Measurements from ENCODE around the gene NAPG. TPM values are rescaled to one million over a fixed set of nuclear protein-coding genes. Genes with fewer than 3 reads are reported as not detected.

Gene NAPG
- polyA plus RNA-seq, 2 of the 4 experiments (the other 2 are of a cell fraction) = 11.6 to 22.1 TPM

- TF ChIP-seq SREBF2 (IDR thresholded peaks at IDR 0.05) = no peak
- TF ChIP-seq CHD2 (IDR thresholded peaks at IDR 0.05; ENCODE audit: low read length, partially characterized antibody) = no peak
- TF ChIP-seq HOXB5 (CRISPR knock-in tag; IDR thresholded peaks at IDR 0.05) = no peak
- no peak for TF ChIP-seq ZFP36 (IDR thresholded peaks at IDR 0.05; ENCODE audit: borderline replicate concordance, partially characterized antibody)
- no peak for TF ChIP-seq KDM1A (IDR thresholded peaks at IDR 0.05; ENCODE audit: low read depth)
- TF ChIP-seq PHF8 (IDR thresholded peaks at IDR 0.05; ENCODE audit: borderline replicate concordance, low read depth) = no peak
- TF ChIP-seq HMGXB4 (CRISPR knock-in tag; IDR thresholded peaks at IDR 0.05; ENCODE audit: borderline replicate concordance) = no peak
- CTCF ChIA-PET = interaction anchor here (0.8 to 7.9 kb wide), 14 partner anchors 9 to 635 kb away, joined by 3 to 116 read pairs (median 3); no protein-coding TSS in a partner anchor
- H3K9me3 ChIP-seq = peaks cover 2% of the 10 kb centered on the region; the same call in 2 of the 3 replicates
- POLR2A ChIA-PET = no interaction called here
- H3K4me2 ChIP-seq = no peak overlapping the region; the same call in 2 of the 3 replicates
- ATAC-seq = no peak
- FAIRE-seq = no peak
- H3K4me1 ChIP-seq = no peaks in the 10 kb centered on the region
- no peak for DNase-seq (ENCODE audit: low read depth in 1 of 2, low spot score in 1 of 2)
- H3K27ac ChIP-seq = no peak overlapping the region
- WGBS (ENCODE audit: missing lambda C conversion rate) = 15% methylated on average over 2 of the region's 2 CpGs
- no peak overlapping the region for H3K4me3 ChIP-seq
Measured at GRCh38 chr18:10519366-10519765, 6.5 kb upstream of the NAPG start.

GRCh38 chr18:10519999-10520935 lies 5.6 kb upstream of the NAPG start:
- 16% methylated on average over 17 of the region's 17 CpGs for WGBS (ENCODE audit: missing lambda C conversion rate)
- ATAC-seq (peak; percentile 92 to 96; a peak in 5 of 6 replicates), FAIRE-seq (no peak), DNase-seq (ENCODE audit: low read depth in 1 of 2, low spot score in 1 of 2) (peak; percentile 51 to 78)
- Histone ChIP-seq H3K4me2 (peak overlapping the region; percentile 53), H3K27ac (no peak overlapping the region), H3K4me1 (no peaks in the 10 kb centered on the region), H3K4me3 (no peak overlapping the region), H3K9me3 (peaks cover 2% of the 10 kb centered on the region; the same call in 2 of the 3 replicates)
- ChIA-PET POLR2A (no interaction called here), CTCF (interaction anchor here (0.8 to 7.9 kb wide), 13 partner anchors 10 to 555 kb away, joined by 3 to 116 read pairs (median 3); no protein-coding TSS in a partner anchor)
- TF ChIP-seq BHLHE40 (IDR thresholded peaks at IDR 0.05; ENCODE audit: low read depth, low read length) = peak; percentile 28; the same call in 1 of the 2 replicates
- peak; percentile 77 for TF ChIP-seq SMC3 (IDR thresholded peaks at IDR 0.05)
- peak; percentile 83 to 84 for TF ChIP-seq RAD21 (conservative IDR thresholded peaks at IDR 0.05 in 1 of 2, IDR thresholded peaks at IDR 0.05 in 1 of 2)
- TF ChIP-seq TFCP2L1 (CRISPR knock-in tag; IDR thresholded peaks at IDR 0.05) = no peak
- TF ChIP-seq, protein P1, sequence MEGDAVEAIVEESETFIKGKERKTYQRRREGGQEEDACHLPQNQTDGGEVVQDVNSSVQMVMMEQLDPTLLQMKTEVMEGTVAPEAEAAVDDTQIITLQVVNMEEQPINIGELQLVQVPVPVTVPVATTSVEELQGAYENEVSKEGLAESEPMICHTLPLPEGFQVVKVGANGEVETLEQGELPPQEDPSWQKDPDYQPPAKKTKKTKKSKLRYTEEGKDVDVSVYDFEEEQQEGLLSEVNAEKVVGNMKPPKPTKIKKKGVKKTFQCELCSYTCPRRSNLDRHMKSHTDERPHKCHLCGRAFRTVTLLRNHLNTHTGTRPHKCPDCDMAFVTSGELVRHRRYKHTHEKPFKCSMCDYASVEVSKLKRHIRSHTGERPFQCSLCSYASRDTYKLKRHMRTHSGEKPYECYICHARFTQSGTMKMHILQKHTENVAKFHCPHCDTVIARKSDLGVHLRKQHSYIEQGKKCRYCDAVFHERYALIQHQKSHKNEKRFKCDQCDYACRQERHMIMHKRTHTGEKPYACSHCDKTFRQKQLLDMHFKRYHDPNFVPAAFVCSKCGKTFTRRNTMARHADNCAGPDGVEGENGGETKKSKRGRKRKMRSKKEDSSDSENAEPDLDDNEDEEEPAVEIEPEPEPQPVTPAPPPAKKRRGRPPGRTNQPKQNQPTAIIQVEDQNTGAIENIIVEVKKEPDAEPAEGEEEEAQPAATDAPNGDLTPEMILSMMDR (IDR thresholded peaks at IDR 0.05) = peak; percentile 65
- TF ChIP-seq, protein P2, sequence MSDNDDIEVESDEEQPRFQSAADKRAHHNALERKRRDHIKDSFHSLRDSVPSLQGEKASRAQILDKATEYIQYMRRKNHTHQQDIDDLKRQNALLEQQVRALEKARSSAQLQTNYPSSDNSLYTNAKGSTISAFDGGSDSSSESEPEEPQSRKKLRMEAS (IDR thresholded peaks at IDR 0.05) = 0 out of 2 replicates have a peak, but pooled peaks have one; percentile 36

GRCh38 chr18:10521566-10521965 lies 4.3 kb upstream of the NAPG start:
- FAIRE-seq = no peak
- no peak overlapping the region for H3K27ac ChIP-seq
- no peak for ATAC-seq
- 47% methylated on average over 8 of the region's 8 CpGs for WGBS (ENCODE audit: missing lambda C conversion rate)
- H3K9me3 ChIP-seq = peaks cover 2% of the 10 kb centered on the region; the same call in 2 of the 3 replicates
- ChIA-PET CTCF (interaction anchor here (1.1 to 2.7 kb wide), 2 partner anchors 13 to 550 kb away, joined by 3 to 16 read pairs; no protein-coding TSS in a partner anchor), POLR2A (no interaction called here)
- DNase-seq (ENCODE audit: low read depth in 1 of 2, low spot score in 1 of 2) = no peak
- no peak overlapping the region for H3K4me3 ChIP-seq
- no peaks in the 10 kb centered on the region for H3K4me1 ChIP-seq
- no peak overlapping the region for H3K4me2 ChIP-seq
- TF ChIP-seq SMC3 (IDR thresholded peaks at IDR 0.05) (no peak), ZNF302 (CRISPR knock-in tag; IDR thresholded peaks at IDR 0.05) (no peak), KDM1A (IDR thresholded peaks at IDR 0.05; ENCODE audit: low read depth) (no peak), RCOR1 (IDR thresholded peaks at IDR 0.05; ENCODE audit: low read depth, low read length) (no peak), EHMT2 (IDR thresholded peaks at IDR 0.05; ENCODE audit: low read depth) (no peak), ELK1 (IDR thresholded peaks at IDR 0.05; ENCODE audit: low read depth, low read length) (no peak)
- TF ChIP-seq, protein P2 (IDR thresholded peaks at IDR 0.05) = no peak
- TF ChIP-seq, protein P3, sequence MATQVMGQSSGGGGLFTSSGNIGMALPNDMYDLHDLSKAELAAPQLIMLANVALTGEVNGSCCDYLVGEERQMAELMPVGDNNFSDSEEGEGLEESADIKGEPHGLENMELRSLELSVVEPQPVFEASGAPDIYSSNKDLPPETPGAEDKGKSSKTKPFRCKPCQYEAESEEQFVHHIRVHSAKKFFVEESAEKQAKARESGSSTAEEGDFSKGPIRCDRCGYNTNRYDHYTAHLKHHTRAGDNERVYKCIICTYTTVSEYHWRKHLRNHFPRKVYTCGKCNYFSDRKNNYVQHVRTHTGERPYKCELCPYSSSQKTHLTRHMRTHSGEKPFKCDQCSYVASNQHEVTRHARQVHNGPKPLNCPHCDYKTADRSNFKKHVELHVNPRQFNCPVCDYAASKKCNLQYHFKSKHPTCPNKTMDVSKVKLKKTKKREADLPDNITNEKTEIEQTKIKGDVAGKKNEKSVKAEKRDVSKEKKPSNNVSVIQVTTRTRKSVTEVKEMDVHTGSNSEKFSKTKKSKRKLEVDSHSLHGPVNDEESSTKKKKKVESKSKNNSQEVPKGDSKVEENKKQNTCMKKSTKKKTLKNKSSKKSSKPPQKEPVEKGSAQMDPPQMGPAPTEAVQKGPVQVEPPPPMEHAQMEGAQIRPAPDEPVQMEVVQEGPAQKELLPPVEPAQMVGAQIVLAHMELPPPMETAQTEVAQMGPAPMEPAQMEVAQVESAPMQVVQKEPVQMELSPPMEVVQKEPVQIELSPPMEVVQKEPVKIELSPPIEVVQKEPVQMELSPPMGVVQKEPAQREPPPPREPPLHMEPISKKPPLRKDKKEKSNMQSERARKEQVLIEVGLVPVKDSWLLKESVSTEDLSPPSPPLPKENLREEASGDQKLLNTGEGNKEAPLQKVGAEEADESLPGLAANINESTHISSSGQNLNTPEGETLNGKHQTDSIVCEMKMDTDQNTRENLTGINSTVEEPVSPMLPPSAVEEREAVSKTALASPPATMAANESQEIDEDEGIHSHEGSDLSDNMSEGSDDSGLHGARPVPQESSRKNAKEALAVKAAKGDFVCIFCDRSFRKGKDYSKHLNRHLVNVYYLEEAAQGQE (IDR thresholded peaks at IDR 0.05) = no peak
- TF ChIP-seq, protein P4, sequence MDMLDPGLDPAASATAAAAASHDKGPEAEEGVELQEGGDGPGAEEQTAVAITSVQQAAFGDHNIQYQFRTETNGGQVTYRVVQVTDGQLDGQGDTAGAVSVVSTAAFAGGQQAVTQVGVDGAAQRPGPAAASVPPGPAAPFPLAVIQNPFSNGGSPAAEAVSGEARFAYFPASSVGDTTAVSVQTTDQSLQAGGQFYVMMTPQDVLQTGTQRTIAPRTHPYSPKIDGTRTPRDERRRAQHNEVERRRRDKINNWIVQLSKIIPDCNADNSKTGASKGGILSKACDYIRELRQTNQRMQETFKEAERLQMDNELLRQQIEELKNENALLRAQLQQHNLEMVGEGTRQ (IDR thresholded peaks at IDR 0.05) = no peak

Data from A549 (cell line).